Spleen (tissue), 11 donors: ENCODE measurements around the gene GRAMD1B. TPM values are rescaled to one million over a fixed set of nuclear protein-coding genes. Genes with fewer than 3 reads are reported as not detected.
A peak's percentile ranks its signal among the peaks of the same experiment; 100 is the strongest.
"Not testable (repeated sequence)": the region's sequence is repeated elsewhere in the genome, so short reads cannot be mapped to it uniquely, and the experiment has no call there.

Experiments used
- DNase-seq: peaks from one replicate; pipeline ENCODE4 v3.0.0-alpha.2; 2020
- H3K27ac ChIP-seq, 8 donors: fragments of 200-600 bp; sonication (generic) in 7 of 8; 1 replicate in 4 of 8; 2 replicates in 4 of 8; pipeline versions ENCODE4 v1.5.0 to v1.8.0; 2016 to 2021; ENCODE audit warnings: inconsistent platforms in 4 of 8, mild to moderate bottlenecking in 4 of 8, moderate library complexity in 1 of 8
- H3K27me3 ChIP-seq, 7 donors: fragments of 200-600 bp; sonication (generic) in 6 of 7; replicated peaks in 1 of 7; 1 replicate in 4 of 7; 2 replicates in 3 of 7; pipeline versions ENCODE4 v1.5.0 to v1.8.0; 2016 to 2021; ENCODE audit warnings: inconsistent platforms in 3 of 7, mild to moderate bottlenecking in 1 of 7
- H3K36me3 ChIP-seq, 6 donors: fragments of 200-600 bp; sonication (generic) in 5 of 6; 1 replicate in 4 of 6; 2 replicates in 2 of 6; pipeline versions ENCODE4 v1.5.0 to v1.8.0; 2016 to 2021; ENCODE audit warnings: inconsistent platforms in 2 of 6
- H3K4me1 ChIP-seq, 6 donors: fragments of 200-600 bp; sonication (generic) in 5 of 6; 1 replicate in 3 of 6; 2 replicates in 3 of 6; pipeline versions ENCODE4 v1.5.0 to v1.8.0; 2016 to 2021; ENCODE audit warnings: inconsistent platforms in 3 of 6
- H3K4me3 ChIP-seq, 8 donors: fragments of 200-600 bp; sonication (generic) in 7 of 8; 1 replicate in 4 of 8; 2 replicates in 4 of 8; pipeline versions ENCODE4 v1.5.0 to v1.8.0; 2016 to 2021; ENCODE audit warnings: inconsistent platforms in 4 of 8, mild to moderate bottlenecking in 4 of 8, moderate library complexity in 2 of 8
- H3K9me3 ChIP-seq, 8 donors: fragments of 200-600 bp; sonication (generic) in 7 of 8; 1 replicate in 4 of 8; 2 replicates in 4 of 8; pipeline versions ENCODE4 v1.5.0 to v1.8.0; 2016 to 2021; ENCODE audit warnings: inconsistent platforms in 4 of 8
- CTCF ChIP-seq, 11 experiments: fragments of 200-600 bp in 7 of 11; fragments of 450-650 bp in 4 of 11; sonication (generic) in 4 of 11; IDR thresholded peaks in 8 of 11; conservative IDR thresholded peaks in 3 of 11; 1 replicate in 7 of 11; 2 replicates in 4 of 11; pipeline versions ENCODE4 v1.4.0 to v1.8.0; 2016 to 2021; ENCODE audit warnings: antibody characterized with exemption in 11 of 11, inconsistent platforms in 4 of 11, mild to moderate bottlenecking in 1 of 11
- POLR2A ChIP-seq, 3 donors: fragments of 450-650 bp; IDR thresholded peaks; one replicate each; pipeline ENCODE4 v1.5.1; 2017; ENCODE audit warnings: antibody characterized with exemption in 3 of 3, mild to moderate bottlenecking in 1 of 3
- POLR2AphosphoS5 ChIP-seq, 3 donors: sonication (generic); formaldehyde crosslinking; IDR thresholded peaks; one replicate each; pipeline ENCODE4 v1.5.1; 2017; ENCODE audit warnings: antibody characterized with exemption in 3 of 3
- WGBS, 5 donors: extraction: QIAGEN DNeasy Blood & Tissue Kit in 3 of 5; methylation state at CpG; one replicate each; pipeline versions ENCODE4 v1.1.5 to v1.1.7; 2013 to 2018; 5-methylcytosine and 5-hydroxymethylcytosine counted together
- intact Hi-C: fragments of 100-400 bp; cut with DNase I; formaldehyde crosslinking; loops from one replicate; pipeline ENCODE4 v1.15.0; 2023; ENCODE audit warnings: low total_unique reads
- polyA plus RNA-seq, 3 donors: library from polyadenylated mRNA; stranded (reverse); fragments of 200-250 nt; gene quantifications; one replicate each; pipeline ENCODE4 v1.2.1, GENCODE V29; 2013
- total RNA-seq, 7 donors: library from RNA; depleted of rRNA in 3 of 7; stranded (reverse); fragments of >200 nt in 3 of 7; fragmentation: NEBNext Ultra II Directional in 4 of 7; extraction: Animal tissue kit (Norgen Biotek cat#: 25700) in 4 of 7; gene quantifications; one replicate each; pipeline versions ENCODE4 v1.1.0 to v1.2.1, GENCODE V29; 2016 to 2021
- donor health status: healthy with polysubstance abuse.
- donor health status: DM: no; HTN: no; CAD: no; lungs with moderate emphysema.
- donor health status: DM: no; HTN: no; CAD: no.
- donor health status: Bipolar disorder and iron deficiency.
- donor health status: healthy.
- donor health status: DM: no; HTN: no; CAD: no.
- donor health status: DM: yes; HTN: yes; CAD: no.

The GRAMD1B gene
- total and polyA plus RNA-seq, 10 donors: 1.7 to 15.6 (median 7.5) TPM

DNA sequence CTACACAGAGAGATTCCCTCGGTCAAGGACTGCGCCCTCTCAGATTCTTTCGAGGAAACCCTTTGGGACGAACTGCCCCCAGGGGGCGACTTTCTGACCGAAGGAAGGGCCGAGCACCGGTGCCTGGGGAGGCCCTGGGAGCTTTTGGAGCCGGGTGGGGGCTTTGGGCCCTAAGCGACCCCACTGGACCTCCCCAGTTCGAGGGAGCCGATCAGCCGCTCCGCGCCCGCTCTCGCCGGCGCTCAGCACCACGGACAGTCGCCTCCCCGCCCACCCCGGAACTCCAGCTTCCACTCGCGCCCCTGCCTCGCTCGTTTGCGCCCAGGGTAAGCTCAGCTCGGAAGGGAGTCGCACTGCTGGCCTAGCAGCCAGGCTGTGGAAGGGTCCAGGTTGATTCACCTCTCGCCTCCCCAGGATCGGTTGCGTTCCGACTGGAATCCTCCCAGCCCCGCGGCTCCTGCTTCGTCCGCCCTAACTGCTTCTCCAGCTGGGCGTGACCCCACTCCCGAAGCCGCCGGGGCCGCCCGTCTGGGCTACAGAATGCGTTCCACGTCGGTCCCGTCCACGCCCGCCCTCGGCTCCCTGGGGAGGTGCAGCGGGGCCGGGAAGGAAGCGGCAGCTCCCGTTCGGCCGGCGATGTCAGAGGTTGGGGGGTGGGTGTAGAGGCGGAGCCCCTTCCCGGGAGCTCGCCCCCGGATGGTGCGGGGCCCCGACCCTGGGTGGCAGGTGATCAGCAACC is 223.9 kb downstream of the GRAMD1B start:
- DNase-seq: peak; percentile 83
- no peak for TF ChIP-seq CTCF (IDR thresholded peaks at IDR 0.05 in 8 of 11, conservative IDR thresholded peaks at IDR 0.05 in 3 of 11)
- TF ChIP-seq POLR2AphosphoS5 (IDR thresholded peaks at IDR 0.05): no peak
- no peak for TF ChIP-seq POLR2A (IDR thresholded peaks at IDR 0.05)
- 2 to 4% (median 3%) methylated on average over 44 to 64 of the region's 64 CpGs; no CpG with 5 or more reads in 1 of the 5 donors for WGBS, 5 donors
- intact Hi-C loops: no loop called here
- H3K27me3 ChIP-seq: peaks cover 0 to 68% (median 23%) of the 10 kb centered on the region in 7 donors
- H3K36me3 ChIP-seq: no peaks in the 10 kb centered on the region
- H3K9me3 ChIP-seq: peaks cover 0 to 3% (median 0%) of the 10 kb centered on the region in 8 donors
- H3K4me3 ChIP-seq: peak overlapping the region; percentile 49 to 79 (median 59)
- peak overlapping the region in 4 of 8 donors; percentile 23 to 58 (median 46) for H3K27ac ChIP-seq
- peaks cover 7 to 23% (median 16%) of the 10 kb centered on the region in 6 donors for H3K4me1 ChIP-seq

DNA sequence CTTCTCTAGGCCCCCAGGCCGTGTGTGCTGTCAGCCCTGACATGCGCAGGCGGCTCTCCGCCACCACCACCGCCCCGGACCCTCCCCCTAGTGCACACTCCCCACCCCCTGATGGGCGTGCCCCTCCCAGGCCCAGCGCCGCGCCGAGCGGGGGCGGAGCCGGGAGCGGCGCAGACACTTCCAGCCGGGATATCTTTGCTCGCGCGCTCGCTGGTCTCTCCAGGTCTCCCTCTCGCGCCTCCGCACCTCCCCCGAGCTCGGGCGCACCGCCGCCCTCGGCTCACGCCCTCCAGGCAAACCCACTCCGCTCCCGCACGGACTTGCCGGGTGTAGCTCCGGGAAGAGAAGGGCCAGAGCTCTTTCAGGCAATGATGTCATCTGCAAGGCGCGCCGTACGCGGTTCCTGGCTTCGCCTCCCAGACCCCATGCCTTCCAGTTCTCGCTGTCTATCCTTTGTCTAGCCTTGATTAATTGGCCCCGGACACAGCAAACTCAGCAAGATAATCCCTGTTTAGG is 224.6 kb downstream of the GRAMD1B start, which contains the start of gene SCN3B:
Gene SCN3B (minus strand): TSS at position 59 of the 516 bp plus-strand sequence. CDS start 823 bp downstream, outside the sequence.
- Histone ChIP-seq H3K27ac (peak within 1 kb of the TSS in 4 of 8 donors; percentile 23 to 58 (median 46)), H3K36me3 (no peaks in the 10 kb centered on the region), H3K9me3 (peaks cover 0 to 9% (median 2%) of the 10 kb centered on the region in 8 donors), H3K4me3 (peak within 1 kb of the TSS; percentile 49 to 79 (median 59)), H3K27me3 (peaks cover 0 to 67% (median 23%) of the 10 kb centered on the region in 7 donors), H3K4me1 (peaks cover 7 to 23% (median 16%) of the 10 kb centered on the region in 6 donors)
- DNase-seq: no peak
- intact Hi-C loops: no loop called here
- TF ChIP-seq POLR2AphosphoS5 (IDR thresholded peaks at IDR 0.05) (peak in 2 of 3 donors; percentile 63 to 69), POLR2A (IDR thresholded peaks at IDR 0.05) (no peak), CTCF (IDR thresholded peaks at IDR 0.05 in 8 of 11, conservative IDR thresholded peaks at IDR 0.05 in 3 of 11) (no peak)
- WGBS, 5 donors: 1 to 5% (median 3%) methylated on average over 8 to 44 of the region's 44 CpGs

DNA sequence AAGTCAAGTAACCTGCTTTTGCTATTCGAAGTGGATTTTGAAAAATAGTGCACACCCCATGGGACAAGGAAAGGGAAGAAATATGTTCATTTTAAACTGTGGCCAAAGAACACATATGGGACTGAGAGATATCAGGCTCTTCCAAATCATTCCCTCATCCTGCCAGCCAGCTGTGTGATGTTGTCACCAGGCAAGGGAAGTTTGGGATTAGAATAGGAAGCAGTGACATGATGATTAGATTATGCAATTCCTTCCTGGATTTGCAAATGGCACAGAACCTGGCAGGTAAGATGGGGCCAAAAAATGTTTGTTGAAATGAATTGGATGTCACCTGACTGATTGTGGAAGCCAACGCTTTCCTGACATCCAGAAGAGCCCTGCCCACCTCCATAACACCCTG is 229.2 kb downstream of the GRAMD1B start:
- Histone ChIP-seq H3K4me1 (peaks cover 0 to 12% (median 8%) of the 10 kb centered on the region in 6 donors), H3K9me3 (peaks cover 0 to 23% (median 4%) of the 10 kb centered on the region in 8 donors), H3K36me3 (no peaks in the 10 kb centered on the region), H3K4me3 (no peak overlapping the region), H3K27me3 (peaks cover 0 to 20% (median 9%) of the 10 kb centered on the region in 7 donors), H3K27ac (no peak overlapping the region)
- no peak for TF ChIP-seq POLR2AphosphoS5 (IDR thresholded peaks at IDR 0.05)
- TF ChIP-seq CTCF (IDR thresholded peaks at IDR 0.05 in 8 of 11, conservative IDR thresholded peaks at IDR 0.05 in 3 of 11): no peak
- TF ChIP-seq POLR2A (IDR thresholded peaks at IDR 0.05): no peak
- no peak for DNase-seq
- 54 to 70% (median 66%) methylated on average over 2 of the region's 2 CpGs for WGBS, 5 donors
- intact Hi-C loops: no loop called here

GRCh38 chr11:123659965-123660364 is 229.9 kb downstream of the GRAMD1B start:
- H3K27ac ChIP-seq, H3K4me3 ChIP-seq, DNase-seq, H3K4me1 ChIP-seq, H3K36me3 ChIP-seq, intact Hi-C loops: not testable (repeated sequence)
- peaks cover 0 to 23% (median 4%) of the 10 kb centered on the region in 8 donors for H3K9me3 ChIP-seq
- peaks cover 0 to 14% (median 3%) of the 10 kb centered on the region in 7 donors for H3K27me3 ChIP-seq
- 3 to 11% (median 6%) methylated on average over 3 of the region's 3 CpGs for WGBS, 5 donors
